HG02798 (cell line): ENCODE data around the gene RPS8.
A peak's percentile ranks its signal among the peaks of the same experiment; 100 is the strongest.
"Not testable (repeated sequence)": the region's sequence is repeated elsewhere in the genome, so short reads cannot be mapped to it uniquely, and the experiment has no call there.

Experiments used
- ATAC-seq: cut with Tn5 transposase; IDR thresholded peaks from one replicate; pipeline ENCODE4 v1.9.1; 2021; ENCODE audit warnings: mild to moderate bottlenecking; ENCODE audit not compliant: unreplicated experiment, poor library complexity

RPS8 gene

GRCh38 chr1:44801491-44802305 is 26.4 kb downstream of the RPS8 start:
- no peak for ATAC-seq

- ATAC-seq, result no peak
Observed at GRCh38 chr1:44802306-44803061, 27.1 kb downstream of the RPS8 start.

- no peak for ATAC-seq
Observed at GRCh38 chr1:44803062-44803311, 27.6 kb downstream of the RPS8 start.

GRCh38 chr1:44803312-44804095 is 28.2 kb downstream of the RPS8 start:
- ATAC-seq, result no peak

GRCh38 chr1:44805311-44806024 is 30.1 kb downstream of the RPS8 start:
- no peak for ATAC-seq

GRCh38 chr1:44806025-44806703 is 30.8 kb downstream of the RPS8 start:
- ATAC-seq, result no peak

GRCh38 chr1:44806704-44807363 is 31.5 kb downstream of the RPS8 start, which contains the start of gene DYNLT4:
TSS of gene DYNLT4 (minus strand) at chr1:44807351. CDS start at chr1:44806668, 683 bp downstream.
- no peak for ATAC-seq

GRCh38 chr1:44807364-44808062 is 32.2 kb downstream of the RPS8 start:
- ATAC-seq, result peak; percentile 34

GRCh38 chr1:44808063-44808937 is 33.0 kb downstream of the RPS8 start, which contains the start of gene BTBD19:
TSS of gene BTBD19 (plus strand) at chr1:44808523. CDS start at chr1:44808821, 298 bp downstream.
- peak; percentile 32 for ATAC-seq

- peak; percentile 47 for ATAC-seq
Observed at GRCh38 chr1:44808938-44809917, 33.9 kb downstream of the RPS8 start.

GRCh38 chr1:44810101-44810761 is 34.9 kb downstream of the RPS8 start:
- ATAC-seq, result no peak

- ATAC-seq, result not testable (repeated sequence)
Observed at GRCh38 chr1:44810762-44811105, 35.4 kb downstream of the RPS8 start.

GRCh38 chr1:44811234-44811633 is 35.9 kb downstream of the RPS8 start:
- ATAC-seq, result no peak

- ATAC-seq, result no peak
Observed at GRCh38 chr1:44812822-44813543, 37.6 kb downstream of the RPS8 start.

GRCh38 chr1:44815926-44816325 is 40.6 kb downstream of the RPS8 start:
- ATAC-seq, result not testable (repeated sequence)
